Smooth muscle cell (in vitro differentiated cells): ENCODE data around the gene TMEM208. TPM values are rescaled to one million over a fixed set of nuclear protein-coding genes. Genes with fewer than 3 reads are reported as not detected.
A peak's percentile ranks its signal among the peaks of the same experiment; 100 is the strongest.

ENCODE experiments used
- DNase-seq: peaks from one replicate; lab custom pipeline; 2025; ENCODE audit not compliant: unreplicated experiment; lab: John Stamatoyannopoulos, UW
- H2AFZ ChIP-seq: fragments of 200-600 bp; sonication (generic); 2 replicates; pipeline ENCODE4 v1.6.0; 2016; ENCODE audit warnings: antibody characterized with exemption, low read depth, mild to moderate bottlenecking
- H3F3A ChIP-seq: fragments of 200-600 bp; sonication (generic); 2 replicates; pipeline ENCODE4 v1.6.0; 2017; ENCODE audit warnings: antibody characterized with exemption, low read depth
- H3K27ac ChIP-seq: fragments of 200-600 bp; sonication (generic); 2 replicates; pipeline ENCODE4 v1.5.1; 2016; ENCODE audit warnings: low read depth, mild to moderate bottlenecking
- H3K27me3 ChIP-seq: fragments of 200-600 bp; sonication (generic); 2 replicates; pipeline ENCODE4 v1.6.1; 2016; ENCODE audit warnings: low read depth, mild to moderate bottlenecking
- H3K36me3 ChIP-seq: fragments of 200-600 bp; sonication (generic); 2 replicates; pipeline ENCODE4 v1.5.1; 2016; ENCODE audit warnings: low read depth
- H3K4me1 ChIP-seq: fragments of 200-600 bp; sonication (generic); 2 replicates; pipeline ENCODE4 v1.5.1; 2016; ENCODE audit warnings: low read depth
- H3K4me2 ChIP-seq: fragments of 200-600 bp; sonication (generic); 2 replicates; pipeline ENCODE4 v1.6.0; 2016; ENCODE audit warnings: mild to moderate bottlenecking
- H3K4me3 ChIP-seq: fragments of 200-600 bp; sonication (generic); 2 replicates; pipeline ENCODE4 v1.5.1; 2016; ENCODE audit warnings: mild to moderate bottlenecking
- H3K79me2 ChIP-seq: fragments of 200-600 bp; sonication (generic); 2 replicates; pipeline ENCODE4 v1.6.0; 2016; ENCODE audit warnings: low read depth, mild to moderate bottlenecking
- H3K9ac ChIP-seq: fragments of 200-600 bp; sonication (generic); 2 replicates; pipeline ENCODE4 v1.6.0; 2016; ENCODE audit warnings: low read depth
- H3K9me3 ChIP-seq: fragments of 200-600 bp; sonication (generic); replicated peaks from 2 replicates; pipeline ENCODE4 v1.5.1; 2016; ENCODE audit warnings: low read depth
- H4K20me1 ChIP-seq: fragments of 200-600 bp; sonication (generic); 2 replicates; pipeline ENCODE4 v1.6.0; 2016; ENCODE audit warnings: low read depth
- CTCF ChIP-seq: fragments of 200-600 bp; sonication (generic); IDR thresholded peaks from 2 replicates; pipeline ENCODE4 v1.5.1; 2017; ENCODE audit warnings: borderline replicate concordance, mild to moderate bottlenecking, antibody characterized with exemption; ENCODE audit not compliant: insufficient read depth, poor library complexity, severe bottlenecking
- WGBS: methylation state at CpG from one replicate; pipeline ENCODE4 v1.1.7; 2016; ENCODE audit warnings: low lambda C conversion rate; 5-methylcytosine and 5-hydroxymethylcytosine counted together
- polyA plus RNA-seq: library from polyadenylated mRNA; unstranded; fragments of >200 nt; fragmentation: Nextera tagmentation; extraction: Ambion mirVana; gene quantifications from 2 replicates; pipeline ENCODE4 v1.2.1, GENCODE V29; 2016
- total RNA-seq: library from RNA; depleted of rRNA; stranded (reverse); fragments of >200 nt; gene quantifications from 2 replicates; pipeline ENCODE4 v1.2.3, GENCODE V29; 2014

Gene TMEM208
- total and polyA plus RNA-seq, 2 experiments from 2014 or later = 45.4 to 171 TPM

DNA sequence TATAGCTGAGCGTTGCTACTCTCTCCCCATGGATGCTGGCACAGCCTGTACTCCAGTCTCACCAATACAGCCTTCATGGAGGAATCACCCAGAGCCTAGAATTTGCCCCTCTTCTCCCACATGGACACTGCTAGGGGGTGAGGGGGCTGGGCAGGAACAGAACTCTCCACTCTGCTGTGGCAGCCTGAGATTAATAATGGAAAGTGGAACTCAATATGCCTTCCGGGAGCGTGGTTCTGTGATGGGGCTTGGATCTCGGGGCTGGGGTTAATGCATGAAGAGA lies 23.1 kb downstream of the TMEM208 start:
- no peak overlapping the region for H2AFZ ChIP-seq
- WGBS = 76% methylated on average over 4 of the region's 4 CpGs
- H4K20me1 ChIP-seq = no peaks in the 10 kb centered on the region
- H3K79me2 ChIP-seq = no peaks in the 10 kb centered on the region
- H3K4me3 ChIP-seq = no peak overlapping the region
- H3K9ac ChIP-seq = no peak overlapping the region
- H3K27ac ChIP-seq = no peak overlapping the region
- H3K9me3 ChIP-seq = no peaks in the 10 kb centered on the region
- no peaks in the 10 kb centered on the region for H3K27me3 ChIP-seq
- no peaks in the 10 kb centered on the region for H3K36me3 ChIP-seq
- H3K4me1 ChIP-seq = peaks cover 24% of the 10 kb centered on the region
- TF ChIP-seq CTCF = no peak
- peak overlapping the region; percentile 99 for H3K4me2 ChIP-seq
- peaks cover 20% of the 10 kb centered on the region for H3F3A ChIP-seq
- no peak for DNase-seq

GRCh38 chr16:67252609-67253497 lies 25.9 kb downstream of the TMEM208 start:
- no peaks in the 10 kb centered on the region for H3K79me2 ChIP-seq
- no peak overlapping the region for H3K9ac ChIP-seq
- H3K27me3 ChIP-seq = no peaks in the 10 kb centered on the region
- no peak for DNase-seq
- no peaks in the 10 kb centered on the region for H3K36me3 ChIP-seq
- H3K4me3 ChIP-seq = no peak overlapping the region
- H3K27ac ChIP-seq = no peak overlapping the region
- WGBS = 95% methylated on average over 4 of the region's 4 CpGs
- no peaks in the 10 kb centered on the region for H4K20me1 ChIP-seq
- H3K4me2 ChIP-seq = no peak overlapping the region
- no peak overlapping the region for H2AFZ ChIP-seq
- TF ChIP-seq CTCF = no peak
- peaks cover under 1% of the 10 kb centered on the region for H3F3A ChIP-seq
- H3K4me1 ChIP-seq = peaks cover 11% of the 10 kb centered on the region
- H3K9me3 ChIP-seq = no peaks in the 10 kb centered on the region

GRCh38 chr16:67254801-67255552 lies 28.0 kb downstream of the TMEM208 start:
- Histone ChIP-seq H3K27me3 (no peaks in the 10 kb centered on the region), H3K4me3 (no peak overlapping the region), H3F3A (no peaks in the 10 kb centered on the region), H2AFZ (no peak overlapping the region), H3K9me3 (no peaks in the 10 kb centered on the region), H3K36me3 (no peaks in the 10 kb centered on the region), H3K4me1 (no peaks in the 10 kb centered on the region), H3K9ac (no peak overlapping the region), H3K79me2 (no peaks in the 10 kb centered on the region), H4K20me1 (no peaks in the 10 kb centered on the region), H3K4me2 (no peak overlapping the region), H3K27ac (no peak overlapping the region)
- no peak for TF ChIP-seq CTCF
- WGBS = 94% methylated on average over 18 of the region's 18 CpGs
- DNase-seq = no peak
